Retinal pigment epithelial cell (primary cell): Measurements from ENCODE around the gene DPY19L3.

ENCODE experiments used
- DNase-seq: peaks from one replicate; pipeline ENCODE4 v3.0.0-alpha.2; 2010; ENCODE audit warnings: low read depth
- H3K4me3 ChIP-seq: 2 replicates; pipeline ENCODE4 v1.5.1; 2011; ENCODE audit warnings: mild to moderate bottlenecking, low read length, control low read depth, moderate library complexity
- CTCF ChIP-seq: conservative IDR thresholded peaks from 2 replicates; pipeline ENCODE4 v1.5.1; 2011; ENCODE audit warnings: low read depth, low read length, control low read depth, inconsistent platforms

The DPY19L3 gene

GRCh38 chr19:32448026-32448425, 42.5 kb downstream of the DPY19L3 start:
- no peak for DNase-seq
- no peak overlapping the region for H3K4me3 ChIP-seq
- TF ChIP-seq CTCF: no peak

GRCh38 chr19:32450217-32450616, 44.6 kb downstream of the DPY19L3 start:
- no peak overlapping the region for H3K4me3 ChIP-seq
- no peak for TF ChIP-seq CTCF
- no peak for DNase-seq

- no peak overlapping the region for H3K4me3 ChIP-seq
- no peak for DNase-seq
- TF ChIP-seq CTCF: no peak
Measured at GRCh38 chr19:32453736-32454135, 48.2 kb downstream of the DPY19L3 start.

GRCh38 chr19:32456406-32456805, 50.8 kb downstream of the DPY19L3 start:
- no peak for DNase-seq
- no peak for TF ChIP-seq CTCF
- H3K4me3 ChIP-seq: no peak overlapping the region

GRCh38 chr19:32457571-32458158, 52.1 kb downstream of the DPY19L3 start:
- no peak for TF ChIP-seq CTCF
- no peak overlapping the region for H3K4me3 ChIP-seq
- DNase-seq: no peak

GRCh38 chr19:32458500-32459123, 53.0 kb downstream of the DPY19L3 start:
- no peak for TF ChIP-seq CTCF
- H3K4me3 ChIP-seq: no peak overlapping the region
- no peak for DNase-seq

GRCh38 chr19:32459204-32459865, 53.8 kb downstream of the DPY19L3 start:
- TF ChIP-seq CTCF: no peak
- DNase-seq: peak; percentile 19
- no peak overlapping the region for H3K4me3 ChIP-seq
